Natural killer cell (primary cell): ENCODE data around the gene MIDN. TPM values are rescaled to one million over a fixed set of nuclear protein-coding genes. Genes with fewer than 3 reads are reported as not detected.

Experiments
- ATAC-seq, 3 donors: fragments of 150-1000 bp in 2 of 3; fragments of 200-7000 bp in 1 of 3; cut with Tn5 transposase; 1 replicate in 1 of 3; 2 replicates in 2 of 3; pipeline ENCODE4 v1.10.0; 2021; ENCODE audit warnings: mild to moderate bottlenecking in 2 of 3, moderate library complexity in 2 of 3
- DNase-seq, 2 donors: peaks; one replicate each; pipeline versions ENCODE4 v3.0.0 to v3.0.0-alpha.2; 2013 to 2021; ENCODE audit warnings: mixed read lengths in 1 of 2
- H3K27ac ChIP-seq: one replicate; pipeline ENCODE4 v1.5.1; 2013; ENCODE audit warnings: mild to moderate bottlenecking, low read length
- H3K27me3 ChIP-seq: one replicate; pipeline ENCODE4 v1.6.1; 2013; ENCODE audit warnings: low read length; ENCODE audit not compliant: control insufficient read depth, insufficient read depth
- H3K36me3 ChIP-seq: one replicate; pipeline ENCODE4 v1.6.1; 2013; ENCODE audit warnings: low read length; ENCODE audit not compliant: control insufficient read depth, insufficient read depth
- H3K4me1 ChIP-seq: one replicate; pipeline ENCODE4 v1.6.1; 2013; ENCODE audit warnings: low read length; ENCODE audit not compliant: control insufficient read depth, insufficient read depth
- H3K4me3 ChIP-seq: one replicate; pipeline ENCODE4 v1.5.1; 2013; ENCODE audit warnings: low read length
- H3K9me3 ChIP-seq: one replicate; pipeline ENCODE4 v1.6.1; 2013; ENCODE audit warnings: low read length; ENCODE audit not compliant: control insufficient read depth, insufficient read depth
- H3K27ac Mint-ChIP-seq, 2 donors: one replicate each; pipeline ENCODE4 v1.8.0; 2022; ENCODE audit warnings: mild to moderate bottlenecking in 2 of 2, mixed read lengths in 2 of 2, moderate library complexity in 1 of 2
- H3K27me3 Mint-ChIP-seq, 2 donors: one replicate each; pipeline ENCODE4 v1.8.0; 2022; ENCODE audit warnings: low read depth in 2 of 2, mixed read lengths in 2 of 2
- H3K36me3 Mint-ChIP-seq: one replicate; pipeline ENCODE4 v1.8.0; 2022; ENCODE audit warnings: mixed read lengths
- H3K4me1 Mint-ChIP-seq, 2 donors: one replicate each; pipeline ENCODE4 v1.8.0; 2022; ENCODE audit warnings: mixed read lengths in 2 of 2
- H3K4me3 Mint-ChIP-seq: one replicate; pipeline ENCODE4 v1.8.0; 2022; ENCODE audit warnings: mild to moderate bottlenecking, moderate library complexity, mixed read lengths
- H3K9me3 Mint-ChIP-seq, 2 donors: one replicate each; pipeline ENCODE4 v1.8.0; 2022; ENCODE audit warnings: mixed read lengths in 2 of 2
- CTCF ChIP-seq: fragments of 200-600 bp; IDR thresholded peaks from one replicate; pipeline ENCODE4 v1.8.0; 2022; ENCODE audit warnings: antibody characterized with exemption
- WGBS: methylation state at CpG from one replicate; pipeline ENCODE4 v1.1.7; 2013; ENCODE audit warnings: missing lambda C conversion rate; ENCODE audit not compliant: insufficient coverage; 5-methylcytosine and 5-hydroxymethylcytosine counted together
- intact Hi-C: fragments of 100-400 bp; cut with micrococcal nuclease; formaldehyde crosslinking; loops from one replicate; pipeline ENCODE4 v1.14.2; 2022
- total RNA-seq, 4 donors: library from RNA; stranded (reverse); fragments of 120-200 nt in 1 of 4; gene quantifications; one replicate each; pipeline versions ENCODE4 v1.2.3 to v1.2.4, GENCODE V29; 2013 to 2022

Gene MIDN
- total RNA-seq, 3 donors from 2014 or later (not counting 1 experiment from before 2014, with no cell fraction given) = 296 to 367 (median 314) TPM

- Mint-ChIP-seq H3K27ac (peak overlapping the region; percentile 94 to 97), H3K4me1 (peaks cover 53 to 67% of the 10 kb centered on the region in 2 donors), H3K9me3 (no peaks in the 10 kb centered on the region), H3K4me3 (peak overlapping the region; percentile 88), H3K27me3 (no peaks in the 10 kb centered on the region), H3K36me3 (peaks cover 7% of the 10 kb centered on the region)
- no peak for ATAC-seq
- no peak for TF ChIP-seq CTCF
- intact Hi-C loops = no loop called here
- H3K27me3 ChIP-seq = no peaks in the 10 kb centered on the region
- H3K4me1 ChIP-seq = peaks cover 83% of the 10 kb centered on the region
- DNase-seq = no peak
- no peaks in the 10 kb centered on the region for H3K9me3 ChIP-seq
- peak overlapping the region; percentile 67 for H3K27ac ChIP-seq
- peak overlapping the region; percentile 4 for H3K4me3 ChIP-seq
- peaks cover 33% of the 10 kb centered on the region for H3K36me3 ChIP-seq
- 64% methylated on average over 40 of the region's 40 CpGs for WGBS
These were observed 20.1 kb downstream of the MIDN start for GRCh38 chr19:1268226-1269064.

GRCh38 chr19:1269065-1269477, 20.7 kb downstream of the MIDN start, which contains the start of gene CIRBP:
Gene CIRBP (plus strand): TSS chr19:1269332. CDS start chr19:1270934, 1,602 bp downstream.
- Mint-ChIP-seq H3K36me3 (peaks cover 7% of the 10 kb centered on the region), H3K27me3 (no peaks in the 10 kb centered on the region), H3K4me3 (peak within 1 kb of the TSS; percentile 94), H3K27ac (peak within 1 kb of the TSS; percentile 94 to 97), H3K4me1 (peaks cover 57 to 72% of the 10 kb centered on the region in 2 donors), H3K9me3 (no peaks in the 10 kb centered on the region)
- under 1% methylated on average over 50 of the region's 50 CpGs for WGBS
- Histone ChIP-seq H3K4me1 (peaks cover 84% of the 10 kb centered on the region), H3K27ac (peak within 1 kb of the TSS; percentile 86), H3K9me3 (no peaks in the 10 kb centered on the region), H3K27me3 (no peaks in the 10 kb centered on the region), H3K4me3 (peak within 1 kb of the TSS; percentile 84), H3K36me3 (peaks cover 39% of the 10 kb centered on the region)
- DNase-seq = peak; percentile 99 to 100
- intact Hi-C loops = no loop called here
- ATAC-seq = peak; percentile 79 to 94 (median 82)
- TF ChIP-seq CTCF = no peak

GRCh38 chr19:1269478-1270212, 21.3 kb downstream of the MIDN start:
- Mint-ChIP-seq H3K9me3 (no peaks in the 10 kb centered on the region), H3K4me3 (peak overlapping the region; percentile 94), H3K27ac (peak overlapping the region; percentile 94 to 97), H3K27me3 (no peaks in the 10 kb centered on the region), H3K36me3 (peaks cover 7% of the 10 kb centered on the region), H3K4me1 (peaks cover 57 to 73% of the 10 kb centered on the region in 2 donors)
- H3K27ac ChIP-seq = peak overlapping the region; percentile 86
- H3K4me1 ChIP-seq = peaks cover 85% of the 10 kb centered on the region
- H3K36me3 ChIP-seq = peaks cover 45% of the 10 kb centered on the region
- peak; percentile 27 to 63 (median 49) for ATAC-seq
- no peaks in the 10 kb centered on the region for H3K27me3 ChIP-seq
- TF ChIP-seq CTCF = no peak
- peak; percentile 88 to 94 for DNase-seq
- under 1% methylated on average over 64 of the region's 64 CpGs for WGBS
- H3K4me3 ChIP-seq = peak overlapping the region; percentile 84
- H3K9me3 ChIP-seq = no peaks in the 10 kb centered on the region
- intact Hi-C loops = loop anchor here (10.0 kb wide), 1 partner anchor 225 kb away; the partner anchor contains the start of genes PCSK4 and REEP6
